Smooth muscle cell of the brain vasculature (primary cell): ENCODE data around the gene KRTAP9-7.

Experiments used
- DNase-seq: peaks from one replicate; pipeline ENCODE4 v3.0.0-alpha.2; 2012; ENCODE audit warnings: low read depth, low spot score

The KRTAP9-7 gene

DNA sequence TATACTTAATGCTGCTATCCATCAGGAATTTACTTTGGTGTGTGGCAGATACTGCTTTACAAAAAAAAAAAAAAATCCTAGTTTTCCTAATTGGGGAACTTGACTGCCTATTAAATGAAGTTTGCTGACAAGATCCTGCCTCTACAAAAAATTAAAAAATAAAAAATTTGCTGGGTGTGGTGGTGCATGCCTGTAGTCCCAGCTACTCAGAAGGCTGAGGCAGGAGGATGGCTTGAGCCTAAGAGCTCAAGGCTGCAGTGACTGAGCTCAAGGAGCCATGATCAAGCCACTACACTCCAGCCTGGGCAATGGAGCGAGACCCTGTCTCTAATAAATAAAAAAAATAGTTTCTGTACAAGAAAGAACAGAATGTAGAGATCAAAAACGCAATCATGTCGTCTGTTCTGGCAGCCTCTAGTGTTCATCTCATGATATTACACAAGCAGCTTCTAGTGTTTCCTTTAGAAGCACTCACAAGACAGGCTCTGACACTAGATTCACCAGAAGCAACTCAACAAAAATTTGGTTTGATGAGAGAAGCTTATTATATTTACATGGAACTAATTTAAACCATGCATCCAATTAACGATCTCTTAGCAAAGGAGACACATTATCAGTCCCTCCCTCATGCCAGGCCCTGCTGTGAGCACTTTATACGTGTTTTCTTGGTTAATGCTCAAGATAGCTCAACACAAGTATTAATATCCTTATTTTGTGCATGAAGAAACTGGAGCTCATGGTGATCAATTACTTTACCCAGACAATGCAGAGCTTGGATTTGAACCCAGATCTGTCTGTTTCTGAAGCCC lies 46.8 kb downstream of the KRTAP9-7 start:
- DNase-seq, result no peak

DNA sequence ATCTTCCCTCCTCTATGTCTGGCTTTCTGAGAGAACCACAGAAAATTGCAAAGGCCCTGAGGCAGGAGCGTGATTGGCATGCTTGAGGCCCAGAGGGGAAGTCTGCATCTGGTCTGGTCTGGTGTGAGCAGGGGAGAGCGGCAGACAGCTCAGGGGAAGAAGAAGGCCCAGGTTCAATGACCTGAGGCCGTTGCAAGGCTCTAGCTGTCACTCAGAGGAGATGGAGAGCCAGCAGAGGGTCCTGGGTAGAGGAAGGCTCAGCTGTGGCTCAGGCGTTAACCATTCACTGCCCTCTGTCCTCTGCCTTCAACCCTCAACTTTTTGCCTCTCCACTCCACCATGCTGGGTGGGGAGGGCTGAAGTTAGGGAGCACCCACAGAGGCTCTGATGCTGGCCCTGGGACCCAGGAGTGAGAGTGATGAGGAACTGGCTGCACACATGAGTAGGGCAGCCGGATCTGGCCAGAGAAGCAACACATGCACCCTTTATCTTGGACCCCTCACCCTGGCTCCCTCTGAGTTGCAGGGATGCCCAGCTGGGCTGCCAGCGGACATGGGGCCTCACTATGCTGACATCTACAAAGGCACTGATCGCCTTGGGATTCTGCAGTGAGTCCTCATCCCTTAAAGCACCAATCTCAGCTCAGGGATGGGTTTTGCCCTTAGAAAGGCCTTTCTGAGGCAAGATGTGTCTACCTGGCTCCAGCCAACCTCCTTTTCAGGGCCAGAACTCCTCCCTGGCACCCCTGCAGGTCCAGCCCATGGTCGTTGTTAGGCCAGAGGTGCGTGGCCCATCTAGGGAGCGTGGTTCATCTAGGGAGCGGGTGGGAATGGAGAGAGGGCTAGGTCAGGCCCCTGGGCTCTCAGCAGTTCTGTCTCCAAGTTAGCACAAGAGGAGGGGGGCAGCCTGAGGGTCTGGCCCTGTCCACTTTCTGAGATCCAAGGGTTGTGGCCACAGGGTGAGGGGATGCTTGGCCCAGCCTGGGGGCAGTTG lies 47.7 kb downstream of the KRTAP9-7 start:
- no peak for DNase-seq

DNA sequence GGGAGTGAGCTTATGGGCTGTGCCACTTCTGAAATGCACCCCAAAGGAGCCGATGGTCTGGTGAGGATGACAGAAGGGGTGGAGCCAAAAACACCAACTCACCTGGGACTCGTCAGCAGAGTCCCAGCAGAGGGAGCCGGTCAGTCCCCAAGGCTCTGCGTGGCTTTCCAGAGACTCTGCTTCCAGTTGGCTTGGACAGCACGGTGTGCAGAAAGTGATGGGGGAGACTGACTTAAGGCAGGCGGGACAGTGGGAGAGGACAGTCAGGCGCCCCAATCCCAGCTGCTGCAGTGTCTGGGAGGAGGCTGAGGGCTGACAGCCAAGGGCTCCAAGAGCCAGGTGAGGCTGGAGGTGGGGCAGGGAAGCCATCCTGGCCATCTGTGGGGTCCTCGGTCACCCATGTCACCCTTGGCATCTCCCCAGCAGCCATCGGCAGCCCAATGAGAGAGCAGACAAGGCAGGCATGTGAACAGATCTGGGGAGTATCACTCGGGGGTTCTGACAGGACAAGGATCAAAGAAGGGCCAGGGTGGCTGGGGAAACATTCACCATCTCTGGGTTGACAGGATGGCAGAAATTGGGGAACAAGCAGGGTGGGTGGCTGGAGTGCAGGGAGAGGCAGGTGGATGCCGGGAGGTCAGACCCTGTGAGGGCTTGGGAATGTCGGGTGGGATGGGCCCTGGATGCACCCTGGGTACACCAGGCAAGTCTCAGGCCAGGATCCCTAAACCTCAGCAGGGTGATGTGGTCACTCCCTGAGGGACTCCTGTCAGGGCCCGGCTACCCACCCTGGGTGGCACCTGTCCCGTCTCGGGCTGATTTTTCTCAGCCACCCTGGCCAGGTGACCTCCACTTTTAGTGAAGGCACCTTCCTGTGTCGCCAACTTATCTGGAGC lies 48.9 kb downstream of the KRTAP9-7 start:
- no peak for DNase-seq

GRCh38 chr17:41325126-41325525 lies 49.6 kb downstream of the KRTAP9-7 start:
- no peak for DNase-seq

GRCh38 chr17:41325611-41326010 lies 50.1 kb downstream of the KRTAP9-7 start:
- DNase-seq, result no peak
